Panc1 (cell line): Measurements from ENCODE around the gene PIK3R4. TPM values are rescaled to one million over a fixed set of nuclear protein-coding genes. Genes with fewer than 3 reads are reported as not detected.

Experiments used
- ATAC-seq: fragments of 200-7000 bp; cut with Tn5 transposase; 2 replicates; pipeline ENCODE4 v1.9.1; 2020; ENCODE audit warnings: mild to moderate bottlenecking, moderate library complexity
- BruUV-seq: library from RNA; stranded (reverse); fragments of 400-500 nt; replicated peaks from 2 replicates; lab custom pipeline; 2021; lab: Mats Ljungman, UMichigan
- CTCF ChIA-PET: fragments of 300-600 bp; sonication (Branson Sonifier 250); formaldehyde crosslinking; loops from one replicate; lab custom pipeline; 2022; ENCODE audit warnings: antibody characterized with exemption; lab: Charles Lee
- POLR2A ChIA-PET: fragments of 300-600 bp; sonication (Branson Sonifier 250); formaldehyde crosslinking; loops from one replicate; lab custom pipeline; 2022; ENCODE audit warnings: antibody characterized with exemption; lab: Charles Lee
- DNase-seq: peaks from one replicate; pipeline ENCODE4 v3.0.0-alpha.2; 2010; ENCODE audit warnings: low read depth, low spot score
- H3K27ac ChIP-seq: 2 replicates; pipeline ENCODE4 v1.5.1; 2011; ENCODE audit warnings: mild to moderate bottlenecking, low read length, inconsistent platforms
- H3K27me3 ChIP-seq: fragments of 200-500 bp; sonication (Bioruptor generic); 2 replicates; pipeline ENCODE4 v1.6.0; 2014; ENCODE audit warnings: low read length, inconsistent platforms; ENCODE audit not compliant: control insufficient read depth, insufficient read depth
- H3K36me3 ChIP-seq: fragments of 200-500 bp; sonication (Bioruptor generic); 2 replicates; pipeline ENCODE4 v1.5.1; 2014; ENCODE audit warnings: inconsistent platforms, mild to moderate bottlenecking, low read length, moderate library complexity; ENCODE audit not compliant: control insufficient read depth, insufficient read depth
- H3K4me1 ChIP-seq: 2 replicates; pipeline ENCODE4 v1.5.1; 2011; ENCODE audit warnings: inconsistent platforms, mild to moderate bottlenecking, low read length, moderate library complexity; ENCODE audit not compliant: control insufficient read depth, insufficient read depth
- H3K4me3 ChIP-seq, 2 experiments: 2 replicates each; pipeline ENCODE4 v1.5.1; 2011 to 2012; ENCODE audit warnings: low read depth in 2 of 2, low read length in 2 of 2, mild to moderate bottlenecking in 2 of 2, inconsistent platforms in 1 of 2, moderate library complexity in 1 of 2
- H3K9me3 ChIP-seq: fragments of 200-500 bp; sonication (Bioruptor generic); 2 replicates; pipeline ENCODE4 v1.5.1; 2014; ENCODE audit warnings: low read depth, mild to moderate bottlenecking, inconsistent platforms, low read length, moderate library complexity; ENCODE audit not compliant: control insufficient read depth, insufficient read depth
- POLR2AphosphoS5 ChIP-seq: IDR thresholded peaks from 2 replicates; pipeline ENCODE4 v1.6.1; 2012; ENCODE audit warnings: mild to moderate bottlenecking, low read depth, low read length, moderate library complexity
- SIN3A ChIP-seq: IDR thresholded peaks from 2 replicates; pipeline ENCODE4 v1.6.1; 2012; ENCODE audit warnings: low read depth, mild to moderate bottlenecking, low read length, moderate library complexity, borderline replicate concordance; ENCODE audit not compliant: insufficient read depth
- TCF7L2 ChIP-seq: IDR thresholded peaks from 2 replicates; pipeline ENCODE4 v1.6.1; 2011; ENCODE audit warnings: mild to moderate bottlenecking, low read depth, low read length, inconsistent platforms
- in situ Hi-C: cut with HindIII; loops from 2 replicates; pipeline ENCODE4 v1.10.0; 2016; ENCODE audit warnings: low sequenced_read_pairs, low pct_unique_long_range_greater_than_20kb
- intact Hi-C: fragments of 100-400 bp; cut with micrococcal nuclease; formaldehyde crosslinking; loops from one replicate; pipeline ENCODE4 v1.10.0; 2022; ENCODE audit not compliant: unreplicated experiment
- total RNA-seq: library from RNA; stranded (reverse); gene quantifications from one replicate; pipeline ENCODE4 v1.2.1, GENCODE V29; 2021; ENCODE audit not compliant: unreplicated experiment
- TF ChIP-seq, protein P1 (sequence below), 2 experiments: IDR thresholded peaks; 2 replicates each; pipeline ENCODE4 v1.6.1; 2011 to 2012; ENCODE audit warnings: low read depth in 2 of 2, control low read depth in 1 of 2, low read length in 1 of 2, mild to moderate bottlenecking in 1 of 2, moderate library complexity in 1 of 2; ENCODE audit not compliant: insufficient read depth in 1 of 2
- TF ChIP-seq, protein P2 (sequence below): fragments of 450-650 bp; IDR thresholded peaks from 2 replicates; pipeline ENCODE4 v1.5.1; 2017; ENCODE audit warnings: mild to moderate bottlenecking

PIK3R4 gene
- total RNA-seq, 1 experiment from 2014 or later = 26.1 TPM

DNA sequence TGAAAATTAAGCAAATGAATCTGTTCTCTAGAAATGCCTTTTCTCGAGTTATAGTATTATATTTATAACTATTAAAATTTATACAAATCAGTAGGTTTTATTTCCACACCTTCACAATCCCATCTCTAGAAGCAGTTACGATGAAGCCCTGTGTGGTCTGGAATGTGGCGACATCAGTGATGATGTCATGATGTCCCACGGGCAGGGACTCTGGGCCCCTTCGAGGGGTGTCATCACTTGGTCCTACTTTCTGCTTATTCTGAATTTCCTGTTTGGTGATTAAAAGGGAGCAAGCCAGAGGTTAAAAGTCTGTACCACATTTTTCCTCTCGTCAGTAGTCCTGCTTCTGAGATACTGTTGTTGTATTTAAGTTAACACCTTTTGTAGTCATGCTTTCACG, 67.4 kb downstream of the PIK3R4 start:
- in situ Hi-C loops = no loop called here
- no TSS peak for BruUV-seq

DNA sequence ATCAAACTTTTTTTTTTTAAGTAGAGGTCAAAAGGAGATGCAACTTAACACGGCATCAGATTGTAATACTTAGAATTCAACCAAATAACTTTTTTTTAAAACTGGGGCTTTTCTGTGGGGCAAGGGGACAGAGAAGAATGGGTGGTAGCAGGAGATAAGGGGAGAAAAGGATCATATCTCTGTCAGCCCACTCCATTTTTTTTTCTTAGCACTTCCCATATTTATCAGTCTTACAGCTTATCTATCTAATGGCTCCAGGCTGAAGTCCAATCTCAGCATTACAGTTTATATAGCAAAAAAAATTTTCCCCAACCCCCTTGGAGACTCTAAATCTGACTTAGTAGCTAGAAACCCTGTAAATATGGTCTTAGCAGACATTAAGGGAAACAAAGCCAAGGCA, 69.3 kb downstream of the PIK3R4 start:
- in situ Hi-C loops (no loop called here), intact Hi-C loops (no loop called here)
- H3K27me3 ChIP-seq = no peaks in the 10 kb centered on the region
- TF ChIP-seq TCF7L2 = no peak
- TF ChIP-seq SIN3A = no peak
- TF ChIP-seq, protein P1, sequence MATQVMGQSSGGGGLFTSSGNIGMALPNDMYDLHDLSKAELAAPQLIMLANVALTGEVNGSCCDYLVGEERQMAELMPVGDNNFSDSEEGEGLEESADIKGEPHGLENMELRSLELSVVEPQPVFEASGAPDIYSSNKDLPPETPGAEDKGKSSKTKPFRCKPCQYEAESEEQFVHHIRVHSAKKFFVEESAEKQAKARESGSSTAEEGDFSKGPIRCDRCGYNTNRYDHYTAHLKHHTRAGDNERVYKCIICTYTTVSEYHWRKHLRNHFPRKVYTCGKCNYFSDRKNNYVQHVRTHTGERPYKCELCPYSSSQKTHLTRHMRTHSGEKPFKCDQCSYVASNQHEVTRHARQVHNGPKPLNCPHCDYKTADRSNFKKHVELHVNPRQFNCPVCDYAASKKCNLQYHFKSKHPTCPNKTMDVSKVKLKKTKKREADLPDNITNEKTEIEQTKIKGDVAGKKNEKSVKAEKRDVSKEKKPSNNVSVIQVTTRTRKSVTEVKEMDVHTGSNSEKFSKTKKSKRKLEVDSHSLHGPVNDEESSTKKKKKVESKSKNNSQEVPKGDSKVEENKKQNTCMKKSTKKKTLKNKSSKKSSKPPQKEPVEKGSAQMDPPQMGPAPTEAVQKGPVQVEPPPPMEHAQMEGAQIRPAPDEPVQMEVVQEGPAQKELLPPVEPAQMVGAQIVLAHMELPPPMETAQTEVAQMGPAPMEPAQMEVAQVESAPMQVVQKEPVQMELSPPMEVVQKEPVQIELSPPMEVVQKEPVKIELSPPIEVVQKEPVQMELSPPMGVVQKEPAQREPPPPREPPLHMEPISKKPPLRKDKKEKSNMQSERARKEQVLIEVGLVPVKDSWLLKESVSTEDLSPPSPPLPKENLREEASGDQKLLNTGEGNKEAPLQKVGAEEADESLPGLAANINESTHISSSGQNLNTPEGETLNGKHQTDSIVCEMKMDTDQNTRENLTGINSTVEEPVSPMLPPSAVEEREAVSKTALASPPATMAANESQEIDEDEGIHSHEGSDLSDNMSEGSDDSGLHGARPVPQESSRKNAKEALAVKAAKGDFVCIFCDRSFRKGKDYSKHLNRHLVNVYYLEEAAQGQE (IDR thresholded peaks at IDR 0.05; ENCODE audit: insufficient read depth in 1 of 2, low read depth in 2 of 2, low read length in 1 of 2) = no peak
- TF ChIP-seq, protein P2, sequence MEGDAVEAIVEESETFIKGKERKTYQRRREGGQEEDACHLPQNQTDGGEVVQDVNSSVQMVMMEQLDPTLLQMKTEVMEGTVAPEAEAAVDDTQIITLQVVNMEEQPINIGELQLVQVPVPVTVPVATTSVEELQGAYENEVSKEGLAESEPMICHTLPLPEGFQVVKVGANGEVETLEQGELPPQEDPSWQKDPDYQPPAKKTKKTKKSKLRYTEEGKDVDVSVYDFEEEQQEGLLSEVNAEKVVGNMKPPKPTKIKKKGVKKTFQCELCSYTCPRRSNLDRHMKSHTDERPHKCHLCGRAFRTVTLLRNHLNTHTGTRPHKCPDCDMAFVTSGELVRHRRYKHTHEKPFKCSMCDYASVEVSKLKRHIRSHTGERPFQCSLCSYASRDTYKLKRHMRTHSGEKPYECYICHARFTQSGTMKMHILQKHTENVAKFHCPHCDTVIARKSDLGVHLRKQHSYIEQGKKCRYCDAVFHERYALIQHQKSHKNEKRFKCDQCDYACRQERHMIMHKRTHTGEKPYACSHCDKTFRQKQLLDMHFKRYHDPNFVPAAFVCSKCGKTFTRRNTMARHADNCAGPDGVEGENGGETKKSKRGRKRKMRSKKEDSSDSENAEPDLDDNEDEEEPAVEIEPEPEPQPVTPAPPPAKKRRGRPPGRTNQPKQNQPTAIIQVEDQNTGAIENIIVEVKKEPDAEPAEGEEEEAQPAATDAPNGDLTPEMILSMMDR = no peak
- TF ChIP-seq POLR2AphosphoS5 = no peak
- H3K9me3 ChIP-seq = no peaks in the 10 kb centered on the region
- H3K36me3 ChIP-seq = peaks cover 9% of the 10 kb centered on the region; the same call in 1 of the 2 replicates
- ChIA-PET POLR2A (interaction anchor here (0.6 kb wide), 1 partner anchor 11 kb away, joined by 3 read pairs; no protein-coding TSS in a partner anchor), CTCF (no interaction called here)
- no TSS peak for BruUV-seq
- no peak overlapping the region for H3K4me3 ChIP-seq
- ATAC-seq = no peak
- DNase-seq = no peak
- H3K4me1 ChIP-seq = no peaks in the 10 kb centered on the region
- no peak overlapping the region for H3K27ac ChIP-seq

More for the DNA sequence above, 67.4 kb downstream of the PIK3R4 start:
- ATAC-seq (no peak), DNase-seq (no peak)
- Histone ChIP-seq H3K27ac (no peak overlapping the region), H3K4me3 (no peak overlapping the region), H3K9me3 (no peaks in the 10 kb centered on the region), H3K4me1 (no peaks in the 10 kb centered on the region), H3K27me3 (no peaks in the 10 kb centered on the region), H3K36me3 (peaks cover 9% of the 10 kb centered on the region; the same call in 1 of the 2 replicates)
- POLR2A ChIA-PET = no interaction called here
- intact Hi-C loops = no loop called here
- CTCF ChIA-PET = no interaction called here
- no peak for TF ChIP-seq SIN3A
- TF ChIP-seq, protein P1 (IDR thresholded peaks at IDR 0.05; ENCODE audit: insufficient read depth in 1 of 2, low read depth in 2 of 2, low read length in 1 of 2) = no peak
- no peak for TF ChIP-seq POLR2AphosphoS5
- TF ChIP-seq TCF7L2 = no peak
- TF ChIP-seq, protein P2 = no peak
